H4 (cell line): ENCODE measurements around the gene PCED1A. TPM values are rescaled to one million over a fixed set of nuclear protein-coding genes. Genes with fewer than 3 reads are reported as not detected.
A peak's percentile ranks its signal among the peaks of the same experiment; 100 is the strongest.

Experiments used
- DNase-seq: peaks from one replicate; pipeline ENCODE4 v3.0.0-alpha.2; 2015; ENCODE audit warnings: low spot score
- total RNA-seq: library from RNA; depleted of rRNA; stranded (reverse); fragments of >200 nt; shearing (Covaris generic); gene quantifications from 2 replicates; pipeline ENCODE4 v1.2.3, GENCODE V29; 2014; rRNA removed

Gene PCED1A, protein sequence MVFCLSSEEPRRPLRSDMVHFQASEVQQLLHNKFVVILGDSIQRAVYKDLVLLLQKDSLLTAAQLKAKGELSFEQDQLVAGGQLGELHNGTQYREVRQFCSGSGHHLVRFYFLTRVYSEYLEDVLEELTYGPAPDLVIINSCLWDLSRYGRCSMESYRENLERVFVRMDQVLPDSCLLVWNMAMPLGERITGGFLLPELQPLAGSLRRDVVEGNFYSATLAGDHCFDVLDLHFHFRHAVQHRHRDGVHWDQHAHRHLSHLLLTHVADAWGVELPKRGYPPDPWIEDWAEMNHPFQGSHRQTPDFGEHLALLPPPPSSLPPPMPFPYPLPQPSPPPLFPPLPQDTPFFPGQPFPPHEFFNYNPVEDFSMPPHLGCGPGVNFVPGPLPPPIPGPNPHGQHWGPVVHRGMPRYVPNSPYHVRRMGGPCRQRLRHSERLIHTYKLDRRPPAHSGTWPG
- total RNA-seq, result 10.9 and 24.5 TPM in 2 replicates

DNA sequence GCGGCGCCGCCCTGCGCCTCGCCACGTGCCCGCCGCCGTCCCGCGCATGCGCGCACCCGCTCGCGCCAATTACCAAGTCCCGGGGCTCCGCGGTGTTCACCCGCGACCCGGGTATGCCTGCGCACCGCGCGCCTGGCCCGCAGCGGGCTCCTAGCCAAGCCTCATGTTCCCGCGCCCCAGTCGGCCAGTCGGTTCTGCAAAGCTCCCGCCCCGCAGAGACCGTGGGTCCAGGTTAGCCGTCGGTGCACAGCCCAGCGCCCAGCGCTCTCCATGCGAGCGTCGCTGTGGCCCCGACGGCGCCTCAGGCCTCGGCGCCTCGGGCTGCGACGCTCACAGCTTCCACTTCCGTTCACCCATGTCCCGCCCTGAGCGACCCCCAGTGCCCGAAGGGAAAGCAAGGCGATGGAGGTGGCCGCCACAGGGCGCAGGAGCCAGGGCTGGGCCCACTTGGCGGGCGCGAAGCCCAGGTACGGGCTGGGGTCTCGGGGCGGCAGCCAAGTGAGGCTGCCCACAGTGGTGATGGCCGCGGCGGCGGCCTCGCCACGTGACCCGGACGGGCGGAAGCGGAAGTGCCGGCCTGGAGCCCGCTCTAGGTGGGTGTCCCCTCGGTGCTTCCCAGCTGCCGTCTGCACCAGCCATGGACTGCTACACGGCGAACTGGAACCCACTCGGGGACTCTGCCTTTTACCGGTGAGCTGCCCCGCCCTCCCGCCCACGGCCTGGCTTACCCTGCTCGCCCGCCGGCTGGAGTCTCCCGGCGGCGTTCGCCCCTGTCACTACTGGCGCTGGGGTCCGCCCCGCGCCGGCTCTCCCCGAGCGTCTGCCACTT, at the start of gene PCED1A, which contains the start of gene VPS16:
Gene PCED1A, minus strand, starts transcription at position 518 of the 829 bp plus-strand sequence. CDS start 743 bp downstream, outside the sequence.
Gene VPS16, plus strand, starts transcription at position 608 of the 829 bp plus-strand sequence. Its CDS starts 30 bp downstream, at position 638.
- DNase-seq, result peak; percentile 75

DNA sequence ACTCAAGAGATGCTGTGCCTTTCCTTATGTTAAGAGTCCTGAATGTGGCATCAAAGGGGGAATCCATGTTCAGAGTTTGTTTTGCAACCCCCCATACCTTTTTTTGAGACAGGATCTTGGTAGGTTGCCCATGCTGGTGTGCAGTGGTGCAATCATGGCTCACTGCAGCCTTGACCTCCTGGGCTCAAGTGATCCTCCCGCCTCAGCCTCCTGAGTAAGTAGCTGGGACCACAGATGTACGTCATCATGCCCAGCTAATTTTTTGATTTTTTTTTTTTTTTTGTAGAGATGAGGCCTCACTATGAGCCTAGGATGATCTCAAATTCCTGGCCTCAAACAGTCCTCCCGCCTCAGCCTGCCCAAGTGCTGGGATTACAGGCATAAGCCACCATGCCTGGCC, 49.3 kb upstream of the PCED1A start:
- no peak for DNase-seq

DNA sequence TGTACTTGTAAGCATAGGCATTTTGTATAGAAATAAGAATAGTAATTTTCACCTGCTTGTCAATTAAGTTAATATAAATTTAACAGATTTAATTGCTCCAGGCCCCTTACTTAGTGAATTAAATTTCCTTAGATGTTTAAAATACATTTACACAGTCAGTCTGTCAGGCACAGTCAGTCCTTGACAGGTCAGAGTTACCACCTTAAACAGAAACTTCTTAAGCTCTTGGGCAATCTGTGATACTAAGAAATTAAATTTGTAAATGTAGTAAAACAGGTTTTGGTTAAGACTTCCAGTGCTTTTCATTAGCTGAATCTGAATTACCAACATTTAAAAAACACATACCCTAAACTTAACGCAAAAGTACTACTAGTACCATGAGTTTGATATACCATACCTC, 48.8 kb upstream of the PCED1A start:
- no peak for DNase-seq

DNA sequence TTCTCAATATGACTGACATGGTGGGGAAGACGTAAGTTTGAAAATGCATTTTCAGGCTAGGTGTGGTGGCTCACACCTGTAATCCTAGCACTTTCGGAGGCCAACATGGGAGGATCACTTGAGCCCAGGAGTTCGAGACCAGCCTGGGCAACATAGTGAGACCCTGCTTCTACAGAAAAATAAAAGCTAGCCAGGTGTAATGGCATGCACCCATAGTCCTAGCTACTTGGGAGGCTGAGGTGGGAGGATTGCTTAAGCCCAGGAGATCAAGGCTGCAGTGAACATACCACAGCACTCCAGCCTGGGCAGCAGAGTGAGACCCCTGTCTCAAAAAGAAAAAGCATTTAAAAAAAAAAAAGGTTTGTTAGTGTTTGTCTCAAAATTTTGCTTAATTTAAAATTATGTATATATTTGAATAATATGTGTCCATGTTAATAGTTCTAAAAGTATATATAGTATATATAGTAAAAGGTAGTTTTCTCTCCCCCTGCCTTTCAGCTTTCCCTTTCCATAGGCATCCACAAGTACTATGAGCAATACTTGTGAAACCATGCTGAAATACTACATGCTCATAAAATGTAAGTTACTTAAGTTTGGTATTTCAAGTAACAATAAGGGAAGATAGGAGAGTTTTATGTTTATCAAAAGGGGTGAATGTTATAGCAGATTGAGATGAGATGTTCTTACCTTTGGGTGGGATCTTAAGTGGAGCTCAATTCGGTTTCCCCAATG, 47.9 kb upstream of the PCED1A start:
- no peak for DNase-seq

DNA sequence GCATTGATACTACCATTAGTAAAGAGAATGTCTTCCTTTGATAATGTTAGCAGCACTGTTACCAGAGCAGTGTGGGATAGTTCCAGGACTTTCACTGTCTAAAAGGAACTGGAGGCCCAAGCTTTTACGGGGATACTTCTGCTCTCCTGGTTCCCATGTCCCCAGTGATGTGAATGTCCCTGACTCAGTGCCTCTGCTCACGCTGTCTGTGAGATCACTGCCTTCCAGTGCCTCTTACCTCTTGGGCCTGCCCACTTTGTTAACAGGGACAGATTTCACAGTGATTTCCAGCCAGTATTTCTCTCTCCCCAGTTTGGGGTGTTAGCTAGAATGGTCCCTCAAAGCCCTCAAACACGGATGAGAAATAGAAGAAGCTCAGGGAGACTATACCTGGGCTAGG, 47.3 kb upstream of the PCED1A start:
- DNase-seq, result no peak

DNA sequence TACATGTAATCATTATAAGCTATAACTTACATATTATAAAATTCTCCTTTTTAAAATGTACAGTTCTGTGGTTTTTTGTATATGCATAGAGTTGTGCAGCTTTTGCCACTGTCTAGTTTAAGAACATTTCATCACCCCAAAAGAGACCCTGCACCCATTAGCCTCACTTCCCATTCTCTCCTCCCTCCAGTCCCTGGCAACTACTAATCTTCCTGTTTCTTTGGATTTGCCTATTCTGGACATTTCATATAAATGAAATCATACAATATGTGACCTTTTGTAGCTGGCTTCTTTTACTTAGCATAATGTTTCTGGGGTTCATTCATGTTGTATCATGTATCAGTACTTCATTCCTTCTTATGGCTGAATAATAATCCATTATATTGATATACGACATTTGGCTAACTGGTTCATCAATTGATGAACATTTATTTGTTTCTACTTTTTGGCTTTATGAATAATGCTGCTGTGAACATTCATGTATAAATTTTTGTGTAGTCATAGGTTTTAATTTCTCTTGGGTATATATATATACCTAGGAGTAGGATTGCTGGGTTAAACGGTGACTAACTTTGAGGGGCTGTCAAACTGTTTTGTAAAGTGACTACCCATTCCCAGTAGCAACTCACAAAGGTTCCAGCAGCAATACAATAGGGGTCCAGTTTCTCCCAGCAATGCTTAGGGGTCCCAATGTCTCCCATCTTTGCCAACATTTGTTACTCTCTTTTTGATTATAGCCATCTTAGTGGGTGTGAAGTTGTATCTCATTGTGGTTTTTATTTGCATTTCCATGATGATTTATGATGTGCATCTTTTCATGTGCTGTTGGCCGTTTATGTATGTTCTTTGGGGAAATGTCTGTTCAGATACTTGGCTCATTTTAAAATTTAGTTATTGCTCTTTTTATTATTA, 43.5 kb upstream of the PCED1A start:
- DNase-seq, result no peak

DNA sequence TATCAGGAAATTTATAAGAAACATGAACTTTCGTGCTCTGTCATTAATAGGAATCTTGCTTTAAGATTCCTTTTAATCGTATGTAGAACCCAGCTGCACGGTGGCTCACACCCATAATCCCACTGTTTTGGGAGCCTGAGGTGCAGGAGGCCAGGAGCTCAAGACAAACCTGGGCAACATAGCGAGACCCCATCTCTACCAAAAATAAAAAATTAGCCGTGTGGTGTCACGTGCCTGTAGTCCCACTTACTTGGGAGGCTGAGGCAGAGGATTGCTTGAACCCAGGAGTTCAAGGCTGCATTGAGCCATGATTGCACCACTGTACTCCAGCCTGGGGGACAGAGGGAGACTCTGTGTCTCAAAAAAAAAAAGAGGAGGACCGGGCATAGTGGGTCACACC, 40.2 kb upstream of the PCED1A start:
- DNase-seq, result no peak

DNA sequence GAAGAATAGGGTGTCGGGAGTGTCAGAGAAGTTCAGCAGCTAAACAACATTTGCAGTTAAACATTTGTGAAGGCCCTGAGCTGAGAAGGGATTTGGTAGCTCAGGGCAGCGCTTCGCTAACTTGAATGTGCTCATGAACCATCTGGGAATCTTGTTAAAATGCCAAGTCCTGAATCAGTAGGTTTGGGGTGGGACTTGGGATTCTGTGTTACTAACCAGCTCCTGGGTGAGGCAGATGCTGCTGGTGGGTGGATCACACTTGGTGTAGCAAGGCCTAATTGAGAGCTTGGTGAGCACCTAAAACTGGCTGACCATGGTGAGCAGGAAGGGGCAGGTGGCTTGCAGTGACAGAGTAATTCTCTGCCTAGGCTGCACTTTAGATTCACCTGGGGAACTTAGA, 38.7 kb upstream of the PCED1A start:
- no peak for DNase-seq

DNA sequence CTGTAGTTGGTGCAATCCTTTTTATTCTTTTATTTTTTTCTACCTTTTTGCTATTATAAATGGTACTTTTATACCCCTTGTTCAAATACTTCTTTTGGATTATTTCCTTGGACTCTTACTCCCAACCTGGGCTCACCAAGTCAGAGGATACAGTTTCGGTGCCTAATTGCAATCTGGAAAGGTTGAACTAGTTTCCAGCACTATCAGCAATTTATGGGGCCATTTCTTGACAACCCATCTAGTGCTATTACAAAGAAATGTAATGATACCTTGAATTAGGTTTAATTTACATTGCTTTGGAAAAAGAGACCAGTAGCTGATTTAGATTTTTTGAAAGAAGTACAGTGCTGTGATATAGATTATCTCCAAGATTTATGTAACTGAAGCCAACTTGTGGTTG, 38.1 kb upstream of the PCED1A start:
- DNase-seq, result no peak

DNA sequence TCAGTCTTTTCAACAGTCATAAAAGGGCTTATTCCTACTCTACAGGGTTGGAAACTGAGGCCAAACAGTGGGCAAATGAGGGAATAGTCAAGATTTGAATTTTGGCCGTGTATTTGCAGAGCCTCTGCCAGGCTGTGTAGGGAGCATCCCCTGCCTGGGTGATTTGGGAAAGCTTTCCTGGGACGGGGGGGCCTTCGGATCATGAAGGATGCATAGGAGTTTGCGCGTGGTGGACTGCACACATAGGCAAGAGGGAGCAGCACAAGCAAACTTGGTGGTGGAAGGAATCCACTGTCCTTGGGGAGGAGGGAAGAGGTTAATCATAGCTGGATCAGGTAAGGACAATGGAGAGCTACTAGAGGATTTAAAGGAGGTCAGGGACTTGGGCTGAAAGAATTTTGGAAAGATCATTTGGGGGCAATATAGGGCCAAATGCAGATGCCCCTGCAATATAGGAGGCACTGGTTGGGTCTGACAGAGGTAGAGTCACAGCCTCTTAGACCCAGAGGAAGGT, 35.3 kb upstream of the PCED1A start:
- no peak for DNase-seq

DNA sequence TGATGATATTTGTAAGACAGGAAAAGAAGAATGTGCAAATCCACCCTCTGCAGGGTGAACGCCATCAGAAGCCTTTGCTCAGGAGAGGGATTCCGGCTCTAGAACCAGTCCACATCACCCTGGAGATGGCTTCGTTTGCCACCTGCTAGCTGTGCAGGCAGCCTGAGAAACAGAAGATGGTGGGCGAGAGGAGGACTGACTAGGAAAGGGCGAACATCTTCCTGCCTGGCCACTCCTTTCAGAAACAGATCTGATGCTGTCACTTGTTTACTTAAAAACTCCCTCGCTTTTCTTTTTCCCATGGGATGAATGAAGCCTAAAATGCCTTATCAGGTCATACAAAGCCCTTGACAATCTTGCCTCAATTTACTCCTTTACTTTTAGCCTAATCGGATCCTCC, 34.0 kb upstream of the PCED1A start:
- DNase-seq, result no peak

DNA sequence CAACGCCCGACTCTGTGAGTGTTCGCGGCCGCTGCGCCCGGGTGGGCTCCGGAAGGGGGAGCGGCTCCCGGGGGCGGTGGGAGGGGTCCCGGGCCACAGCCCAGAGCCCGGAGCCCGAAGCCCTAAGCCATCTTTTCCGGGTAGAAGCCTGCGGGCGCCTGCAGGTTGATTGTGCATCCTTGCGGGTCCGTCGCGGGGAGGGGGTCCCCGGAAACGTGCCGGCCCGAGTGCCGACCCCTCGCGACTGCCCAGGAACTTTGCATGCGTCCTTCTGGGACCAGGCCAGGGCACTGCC, 33.2 kb upstream of the PCED1A start:
- no peak for DNase-seq

DNA sequence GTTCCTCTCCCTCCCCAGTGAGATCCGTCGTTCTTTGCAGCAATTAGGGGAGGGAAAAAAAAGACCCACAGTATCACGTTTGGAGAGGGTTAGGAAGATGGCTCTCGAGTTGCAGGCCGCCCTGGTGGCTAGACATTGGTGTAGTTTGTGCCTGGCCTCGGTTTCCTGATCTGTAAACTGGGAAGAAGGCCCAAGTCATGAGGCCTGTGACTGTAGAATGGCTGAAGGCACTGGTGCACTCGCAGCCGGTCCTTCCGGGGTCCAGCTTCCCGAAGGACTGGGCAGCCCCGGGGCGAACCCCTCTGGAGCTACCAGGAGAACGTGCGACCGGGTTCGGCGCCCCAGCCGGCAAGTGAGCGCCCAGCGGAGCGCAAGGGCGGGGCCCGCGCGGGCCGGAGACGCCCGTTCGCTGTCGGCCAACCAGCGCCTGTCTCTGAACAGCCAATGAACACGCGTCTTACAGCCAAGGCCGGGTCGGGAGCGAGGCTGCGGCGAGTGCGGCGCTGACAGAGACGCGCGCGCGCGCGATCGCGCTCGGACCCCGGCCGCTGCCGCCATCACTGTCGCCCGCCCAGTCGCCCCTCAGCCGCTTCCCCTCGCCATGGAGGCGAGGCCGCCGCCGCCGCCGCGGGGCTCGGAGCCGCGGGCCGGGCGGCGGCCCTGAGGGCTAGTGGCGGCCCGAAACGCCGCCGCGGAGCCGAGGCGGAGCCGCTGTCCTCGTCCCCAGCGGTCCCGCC, 32.7 kb upstream of the PCED1A start, which contains the start of gene PTPRA:
Gene PTPRA, plus strand, starts transcription at position 472 of the 737 bp plus-strand sequence. CDS start 90,797 bp downstream, outside the sequence.
- DNase-seq, result peak; percentile 86

DNA sequence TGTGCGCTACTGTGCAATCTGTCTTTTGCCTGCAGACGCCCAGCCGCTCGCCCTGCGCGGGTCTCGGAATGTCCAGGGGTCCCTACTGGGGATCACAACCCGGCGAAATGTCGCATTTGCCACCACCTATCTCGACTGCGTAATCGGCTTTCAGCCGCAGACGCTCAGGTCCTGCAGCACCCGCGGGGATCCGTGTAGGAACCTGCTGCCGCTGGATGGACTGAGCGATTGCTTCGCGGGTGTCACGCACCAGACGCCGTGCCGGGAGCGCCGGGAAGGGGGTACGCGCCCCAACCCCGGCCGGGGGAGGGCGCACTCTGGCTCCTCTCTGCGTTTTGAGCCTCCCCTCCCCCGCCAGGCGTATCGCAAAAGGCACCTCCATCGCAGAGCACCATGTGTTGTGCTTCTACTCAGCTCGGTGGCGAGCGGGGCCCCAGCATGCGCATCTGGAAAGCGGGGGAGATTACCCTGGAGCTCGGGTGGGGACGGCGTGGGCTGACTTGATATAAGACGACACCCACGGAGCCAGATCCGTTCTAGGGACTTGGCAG, 32.1 kb upstream of the PCED1A start:
- no peak for DNase-seq

DNA sequence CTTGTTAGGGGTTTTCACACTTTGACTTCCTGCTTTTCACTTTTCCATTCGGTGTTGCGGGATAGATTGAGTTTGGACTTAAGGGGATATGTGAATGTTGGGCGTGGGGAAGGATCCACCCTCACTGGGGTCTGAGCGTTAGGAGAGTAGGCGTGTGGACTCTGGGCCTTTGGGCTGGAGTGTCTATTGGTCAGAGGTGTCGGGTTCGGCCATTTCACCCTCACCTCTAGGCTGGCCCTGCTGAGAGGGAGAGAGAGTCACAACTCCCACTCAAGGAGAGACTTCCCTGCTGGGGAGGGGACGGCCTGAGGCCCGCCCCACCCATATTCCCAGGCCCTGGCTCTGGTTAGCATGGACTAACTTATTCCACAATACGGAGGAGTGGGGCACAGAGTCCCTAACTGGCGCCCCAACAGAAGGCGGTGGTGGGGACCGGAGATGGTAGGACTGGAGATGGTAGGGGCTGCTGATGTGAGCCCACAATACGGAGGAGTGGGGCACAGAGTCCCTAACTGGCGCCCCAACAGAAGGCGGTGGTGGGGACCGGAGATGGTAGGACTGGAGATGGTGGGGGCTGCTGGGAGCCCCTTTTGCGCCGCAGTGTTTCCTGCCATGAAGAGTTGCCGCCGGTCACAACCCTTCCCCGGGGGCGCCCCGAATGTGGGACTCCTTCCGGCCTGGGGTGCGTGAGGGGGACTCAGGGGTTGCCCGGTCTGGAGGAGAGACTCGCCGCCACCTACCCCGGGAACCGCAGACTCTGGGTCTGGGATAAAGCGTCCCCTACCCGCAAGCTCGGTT, 31.4 kb upstream of the PCED1A start:
- no peak for DNase-seq

DNA sequence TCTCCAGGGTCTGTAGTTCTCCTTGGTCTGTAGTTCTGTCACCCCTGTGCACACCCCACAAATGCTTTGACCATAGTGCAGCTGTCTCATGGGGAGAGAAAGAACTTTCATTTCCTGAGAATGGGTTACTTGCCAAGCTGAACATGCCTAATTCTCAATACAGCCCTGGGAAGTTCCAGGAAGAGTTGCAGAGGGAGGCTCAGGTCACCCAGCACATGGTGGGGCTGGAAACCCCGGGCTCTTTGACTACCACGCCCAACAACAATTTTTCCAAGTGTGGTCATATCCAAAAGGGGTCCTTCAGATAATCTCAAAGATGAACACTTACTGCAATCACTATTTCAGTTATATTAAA, 30.6 kb upstream of the PCED1A start:
- DNase-seq, result no peak

DNA sequence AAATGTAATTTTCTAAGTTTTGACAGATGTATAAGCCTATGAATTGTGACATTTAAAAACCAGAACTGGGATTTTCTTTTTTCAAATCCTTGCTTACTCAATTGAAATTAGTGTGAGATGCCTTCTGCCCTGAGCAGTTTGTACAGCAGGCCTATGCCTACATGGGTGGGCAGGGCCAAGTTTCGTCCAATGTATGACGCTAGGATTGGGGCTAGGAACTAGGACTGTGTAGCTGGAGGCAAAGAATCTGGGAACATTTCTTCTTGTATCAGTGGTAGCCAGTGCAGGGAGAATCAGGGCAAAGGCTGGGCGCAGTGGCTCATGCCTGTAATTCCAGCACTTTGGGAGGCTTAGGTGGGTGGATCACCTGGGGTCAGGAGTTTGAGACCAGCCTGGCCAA, 28.9 kb upstream of the PCED1A start:
- DNase-seq, result no peak

DNA sequence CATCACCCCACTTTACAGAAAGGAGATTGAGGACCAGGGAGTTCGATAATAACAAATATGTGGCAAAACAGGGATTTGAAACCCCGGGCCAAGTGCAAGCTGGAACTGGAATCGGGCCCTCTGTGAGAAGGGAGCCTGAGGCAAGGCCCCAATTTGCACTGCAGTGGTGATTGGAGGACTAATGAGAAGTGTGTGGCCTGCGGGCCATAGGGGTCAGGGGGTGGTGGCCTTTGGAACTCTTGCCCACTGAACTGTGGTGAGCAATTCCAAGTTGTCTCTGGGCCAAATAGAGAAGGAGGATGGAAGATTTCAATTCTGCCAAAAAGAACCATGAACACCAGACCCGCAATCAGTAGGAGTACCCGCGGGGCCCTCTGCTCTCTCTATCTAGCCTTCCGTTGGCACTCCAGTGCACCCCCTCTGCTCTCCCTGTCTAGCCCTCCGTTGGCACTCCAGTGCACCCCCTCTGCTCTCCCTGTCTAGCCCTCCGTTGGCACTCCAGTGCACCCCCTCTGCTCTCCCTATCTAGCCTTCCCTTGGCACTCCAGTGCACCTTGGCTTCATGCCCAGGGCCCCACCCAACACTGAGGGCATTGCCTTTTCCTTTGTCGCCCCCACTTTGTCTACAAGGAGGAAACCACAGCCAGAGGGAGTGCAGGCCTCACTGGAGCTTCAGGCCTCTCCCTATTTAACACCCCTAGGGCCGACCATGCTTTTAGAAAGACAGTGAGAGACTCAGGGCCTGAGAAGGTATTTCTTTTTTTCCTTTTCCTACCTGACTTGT, 26.8 kb upstream of the PCED1A start:
- DNase-seq, result no peak
